Fibroblast of lung (primary cell): ENCODE results near the gene TMEM30A. TPM values are rescaled to one million over a fixed set of nuclear protein-coding genes. Genes with fewer than 3 reads are reported as not detected.

Experiments used
- DNase-seq, 2 donors: peaks; one replicate each; pipeline versions ENCODE4 v3.0.0 to v3.0.0-alpha.2; 2010; ENCODE audit warnings: low read depth in 2 of 2
- H2AFZ ChIP-seq: 2 replicates; pipeline ENCODE4 v1.5.1; 2012; ENCODE audit warnings: low read length, control low read depth, inconsistent platforms
- H3K27ac ChIP-seq: 2 replicates; pipeline ENCODE4 v1.5.1; 2011; ENCODE audit warnings: low read length, control low read depth; ENCODE audit not compliant: insufficient read depth
- H3K27me3 ChIP-seq: 2 replicates; pipeline ENCODE4 v1.5.1; 2011; ENCODE audit warnings: mild to moderate bottlenecking, low read length; ENCODE audit not compliant: control insufficient read depth, insufficient read depth
- H3K36me3 ChIP-seq: 2 replicates; pipeline ENCODE4 v1.5.1; 2011; ENCODE audit warnings: low read length; ENCODE audit not compliant: control insufficient read depth, insufficient read depth
- H3K4me1 ChIP-seq: 2 replicates; pipeline ENCODE4 v1.5.1; 2011; ENCODE audit warnings: low read length; ENCODE audit not compliant: control insufficient read depth, insufficient read depth; ENCODE audit errors: extremely low read depth
- H3K4me2 ChIP-seq: 2 replicates; pipeline ENCODE4 v1.5.1; 2011; ENCODE audit warnings: low read length, control low read depth; ENCODE audit not compliant: insufficient read depth; ENCODE audit errors: extremely low read depth
- H3K4me3 ChIP-seq, 4 experiments: fragments of 200-600 bp in 1 of 4; sonication (generic) in 1 of 4; replicated peaks in 1 of 4; 2 replicates each; pipeline ENCODE4 v1.5.1; 2011 to 2016; ENCODE audit warnings: low read length in 4 of 4, low read depth in 3 of 4, mild to moderate bottlenecking in 3 of 4, control low read depth in 2 of 4, inconsistent platforms in 1 of 4, mixed read lengths in 1 of 4; ENCODE audit not compliant: insufficient read depth in 1 of 4; ENCODE audit errors: control extremely low read depth in 1 of 4
- H3K79me2 ChIP-seq: 2 replicates; pipeline ENCODE4 v1.5.1; 2012; ENCODE audit warnings: mild to moderate bottlenecking, low read length, inconsistent platforms; ENCODE audit not compliant: control insufficient read depth, insufficient read depth
- H3K9ac ChIP-seq: 2 replicates; pipeline ENCODE4 v1.5.1; 2011; ENCODE audit warnings: mild to moderate bottlenecking, low read length, control low read depth; ENCODE audit not compliant: insufficient read depth
- H3K9me3 ChIP-seq: 2 replicates; pipeline ENCODE4 v1.5.1; 2012; ENCODE audit warnings: low read depth, low read length; ENCODE audit not compliant: control insufficient read depth, insufficient read depth
- H4K20me1 ChIP-seq: 2 replicates; pipeline ENCODE4 v1.5.1; 2011; ENCODE audit warnings: low read length; ENCODE audit not compliant: control insufficient read depth, insufficient read depth; ENCODE audit errors: extremely low read depth
- EZH2 ChIP-seq: IDR thresholded peaks from 2 replicates; pipeline ENCODE4 v1.5.1; 2012; ENCODE audit warnings: low read length, control low read depth, mild to moderate bottlenecking; ENCODE audit errors: missing control alignments
- polyA plus RNA-seq, 2 donors: library from polyadenylated mRNA; depleted of rRNA in 1 of 2; stranded (reverse) in 1 of 2; unstranded in 1 of 2; fragments of >200 nt; gene quantifications; 2 replicates each; pipeline ENCODE4 v1.2.1, GENCODE V29; 2011 to 2012; ENCODE audit warnings: missing spikeins in 1 of 2
- total RNA-seq: library from RNA; depleted of rRNA; stranded (reverse); fragments of >200 nt; gene quantifications from 2 replicates; pipeline ENCODE4 v1.2.1, GENCODE V29; 2014
- TF ChIP-seq, protein P1 (sequence below), 2 donors: IDR thresholded peaks in 1 of 2; conservative IDR thresholded peaks in 1 of 2; 1 replicate in 1 of 2; 2 replicates in 1 of 2; pipeline ENCODE4 v1.5.1; 2011 to 2012; ENCODE audit warnings: low read length in 2 of 2, control low read depth in 1 of 2, inconsistent platforms in 1 of 2, low read depth in 1 of 2, mild to moderate bottlenecking in 1 of 2

The TMEM30A gene
- total and polyA plus RNA-seq, 2 donors (not counting 1 experiment from before 2014, with no cell fraction given), result 111 to 153 TPM

DNA sequence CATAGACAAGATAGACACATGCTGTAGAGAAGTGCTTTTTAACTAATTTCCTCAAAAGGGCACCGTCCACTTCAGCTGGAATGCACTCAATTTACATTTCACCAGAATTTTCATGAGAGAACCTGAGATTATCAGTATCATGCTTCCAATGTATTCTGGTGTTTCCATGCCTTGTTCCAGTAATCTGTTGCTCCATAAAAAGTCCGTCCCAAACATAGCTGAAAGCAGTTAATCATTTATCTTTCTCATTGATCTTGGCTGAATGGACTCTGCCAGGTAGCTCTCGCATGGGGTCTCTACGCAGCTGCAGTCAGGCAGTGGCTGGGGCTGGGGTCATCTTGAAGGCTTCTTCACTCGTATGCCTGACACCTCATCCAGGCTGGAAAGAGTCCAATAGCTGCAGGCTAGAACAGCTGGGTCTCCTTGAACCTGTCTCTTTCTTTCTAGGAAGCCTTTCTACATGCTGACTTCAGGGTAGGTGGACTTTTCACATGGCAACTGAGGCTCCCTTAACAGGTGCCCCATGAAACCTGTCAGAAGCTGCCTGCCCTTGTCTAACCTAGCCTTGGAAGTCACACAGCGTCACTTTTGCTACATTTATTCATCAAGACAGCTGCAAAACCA lies 60.2 kb downstream of the TMEM30A start:
- TF ChIP-seq EZH2, result no peak
- TF ChIP-seq, protein P1, sequence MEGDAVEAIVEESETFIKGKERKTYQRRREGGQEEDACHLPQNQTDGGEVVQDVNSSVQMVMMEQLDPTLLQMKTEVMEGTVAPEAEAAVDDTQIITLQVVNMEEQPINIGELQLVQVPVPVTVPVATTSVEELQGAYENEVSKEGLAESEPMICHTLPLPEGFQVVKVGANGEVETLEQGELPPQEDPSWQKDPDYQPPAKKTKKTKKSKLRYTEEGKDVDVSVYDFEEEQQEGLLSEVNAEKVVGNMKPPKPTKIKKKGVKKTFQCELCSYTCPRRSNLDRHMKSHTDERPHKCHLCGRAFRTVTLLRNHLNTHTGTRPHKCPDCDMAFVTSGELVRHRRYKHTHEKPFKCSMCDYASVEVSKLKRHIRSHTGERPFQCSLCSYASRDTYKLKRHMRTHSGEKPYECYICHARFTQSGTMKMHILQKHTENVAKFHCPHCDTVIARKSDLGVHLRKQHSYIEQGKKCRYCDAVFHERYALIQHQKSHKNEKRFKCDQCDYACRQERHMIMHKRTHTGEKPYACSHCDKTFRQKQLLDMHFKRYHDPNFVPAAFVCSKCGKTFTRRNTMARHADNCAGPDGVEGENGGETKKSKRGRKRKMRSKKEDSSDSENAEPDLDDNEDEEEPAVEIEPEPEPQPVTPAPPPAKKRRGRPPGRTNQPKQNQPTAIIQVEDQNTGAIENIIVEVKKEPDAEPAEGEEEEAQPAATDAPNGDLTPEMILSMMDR (conservative IDR thresholded peaks at IDR 0.05 in 1 of 2, IDR thresholded peaks at IDR 0.05 in 1 of 2; ENCODE audit: low read depth in 1 of 2, low read length in 2 of 2), result no peak
- Histone ChIP-seq H2AFZ (no peak overlapping the region), H3K9me3 (no peaks in the 10 kb centered on the region), H3K4me1 (no peaks in the 10 kb centered on the region), H3K4me2 (no peak overlapping the region), H3K27ac (no peak overlapping the region), H3K79me2 (no peaks in the 10 kb centered on the region), H4K20me1 (no peaks in the 10 kb centered on the region), H3K9ac (no peak overlapping the region), H3K4me3 (no peak overlapping the region), H3K27me3 (no peaks in the 10 kb centered on the region), H3K36me3 (no peaks in the 10 kb centered on the region)
- no peak for DNase-seq

DNA sequence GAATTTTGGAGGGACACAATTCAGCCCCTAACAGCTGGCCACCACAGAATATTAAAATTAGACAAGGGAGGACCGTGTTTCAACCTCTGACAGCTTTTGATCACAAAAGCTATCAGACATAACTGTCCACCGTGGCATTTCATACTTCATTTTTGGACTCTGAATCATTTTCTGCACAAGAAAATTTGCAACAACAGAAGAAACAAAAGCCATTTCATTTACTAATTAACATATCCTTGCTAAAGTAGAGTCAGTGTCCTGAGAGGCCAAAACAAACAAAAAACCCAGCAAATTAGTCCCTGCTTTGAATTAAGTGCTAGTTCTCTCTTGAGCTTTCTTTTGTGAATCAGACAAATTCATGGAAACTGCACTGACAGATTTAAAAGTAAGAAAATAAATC lies 61.2 kb downstream of the TMEM30A start:
- peak in 1 of 2 donors; percentile 19 for DNase-seq
- TF ChIP-seq, protein P1 (conservative IDR thresholded peaks at IDR 0.05 in 1 of 2, IDR thresholded peaks at IDR 0.05 in 1 of 2; ENCODE audit: low read depth in 1 of 2, low read length in 2 of 2), result no peak
- TF ChIP-seq EZH2, result no peak

DNA sequence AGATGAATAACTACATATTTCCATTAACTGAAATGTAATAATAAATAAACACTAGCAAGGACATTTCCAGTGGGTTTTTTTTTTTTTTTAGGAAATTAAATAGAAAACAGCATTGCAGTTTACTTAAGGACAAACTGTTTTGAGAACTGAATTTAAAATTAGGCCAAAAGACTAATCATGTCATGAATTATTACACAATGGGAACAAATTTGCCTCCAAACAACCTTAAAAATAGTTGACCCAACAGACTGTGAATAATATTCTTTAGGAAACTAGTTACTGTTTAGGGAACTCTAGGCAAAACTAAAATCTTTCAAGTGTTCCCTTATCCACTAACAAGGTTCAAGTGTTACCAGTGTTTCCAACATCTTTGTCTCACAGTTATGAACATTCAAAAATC lies 62.3 kb downstream of the TMEM30A start:
- DNase-seq, result peak in 1 of 2 donors; percentile 23
- no peaks in the 10 kb centered on the region for H3K27me3 ChIP-seq
- peaks cover 4% of the 10 kb centered on the region for H3K4me1 ChIP-seq
- H3K9me3 ChIP-seq, result no peaks in the 10 kb centered on the region
- H2AFZ ChIP-seq, result no peak overlapping the region
- no peaks in the 10 kb centered on the region for H4K20me1 ChIP-seq
- H3K79me2 ChIP-seq, result no peaks in the 10 kb centered on the region
- no peak overlapping the region for H3K4me2 ChIP-seq
- no peak overlapping the region for H3K4me3 ChIP-seq
- no peak overlapping the region for H3K9ac ChIP-seq
- TF ChIP-seq EZH2, result no peak
- TF ChIP-seq, protein P1 (conservative IDR thresholded peaks at IDR 0.05 in 1 of 2, IDR thresholded peaks at IDR 0.05 in 1 of 2; ENCODE audit: low read depth in 1 of 2, low read length in 2 of 2), result no peak
- H3K27ac ChIP-seq, result no peak overlapping the region
- no peaks in the 10 kb centered on the region for H3K36me3 ChIP-seq

More for the DNA sequence above, 61.2 kb downstream of the TMEM30A start:
- Histone ChIP-seq H3K9ac (no peak overlapping the region), H3K4me1 (no peaks in the 10 kb centered on the region), H4K20me1 (no peaks in the 10 kb centered on the region), H3K4me2 (no peak overlapping the region), H3K27ac (no peak overlapping the region), H3K4me3 (no peak overlapping the region), H3K9me3 (no peaks in the 10 kb centered on the region), H2AFZ (no peak overlapping the region), H3K36me3 (no peaks in the 10 kb centered on the region), H3K27me3 (no peaks in the 10 kb centered on the region), H3K79me2 (no peaks in the 10 kb centered on the region)
